Prostate gland (tissue), 2 donors: Measurements from ENCODE around the gene TUBB2B.
"Not testable (repeated sequence)": the region's sequence is repeated elsewhere in the genome, so short reads cannot be mapped to it uniquely, and the experiment has no call there.

Experiments used
- CTCF ChIP-seq, 4 experiments: fragments of 200-600 bp in 2 of 4; fragments of 450-650 bp in 2 of 4; sonication (generic) in 2 of 4; IDR thresholded peaks; 1 replicate in 3 of 4; 2 replicates in 1 of 4; pipeline ENCODE4 v1.5.1; 2016 to 2019; ENCODE audit warnings: antibody characterized with exemption in 4 of 4, mild to moderate bottlenecking in 2 of 4, moderate library complexity in 2 of 4
- POLR2A ChIP-seq: fragments of 450-650 bp; IDR thresholded peaks from one replicate; pipeline ENCODE4 v1.6.1; 2016; ENCODE audit warnings: antibody characterized with exemption, mild to moderate bottlenecking

DNA sequence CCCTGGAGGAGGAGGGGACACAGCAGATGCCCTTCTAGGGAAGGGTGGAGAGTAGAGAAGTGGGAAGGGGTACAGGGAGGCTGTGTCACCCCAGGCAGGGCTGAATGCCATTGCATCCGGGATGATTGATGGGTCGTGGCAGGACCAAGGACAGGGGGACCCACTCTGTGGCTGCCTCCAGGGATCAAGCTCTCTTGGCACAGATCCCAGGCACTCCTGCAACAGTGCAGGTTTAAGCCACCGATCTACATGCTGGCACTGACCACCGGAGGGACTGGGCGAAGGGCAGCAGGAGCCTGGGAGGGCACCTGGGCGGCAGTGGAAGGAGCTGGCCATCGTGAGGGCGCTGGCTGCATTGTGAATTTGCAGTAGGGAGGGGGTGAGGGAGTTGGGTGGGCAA, 47.5 kb downstream of the TUBB2B start:
- not testable (repeated sequence) for TF ChIP-seq CTCF (IDR thresholded peaks at IDR 0.05); POLR2A
